Activated naive CD8-positive, alpha-beta T cell treated with anti-CD3 and anti-CD28 coated beads for 36 hours (primary cell): Measurements from ENCODE around the gene BIK. TPM values are rescaled to one million over a fixed set of nuclear protein-coding genes. Genes with fewer than 3 reads are reported as not detected.
A peak's percentile ranks its signal among the peaks of the same experiment; 100 is the strongest.

Source experiments
- DNase-seq: peaks from one replicate; pipeline ENCODE4 v3.0.0; 2021
- H3K27ac Mint-ChIP-seq: one replicate; pipeline ENCODE4 v1.8.0; 2022; ENCODE audit warnings: mild to moderate bottlenecking, moderate library complexity, mixed read lengths
- H3K27me3 Mint-ChIP-seq: one replicate; pipeline ENCODE4 v1.8.0; 2022; ENCODE audit warnings: mild to moderate bottlenecking, mixed read lengths
- H3K36me3 Mint-ChIP-seq: one replicate; pipeline ENCODE4 v1.8.0; 2021; ENCODE audit warnings: mild to moderate bottlenecking, mixed read lengths
- H3K4me1 Mint-ChIP-seq: one replicate; pipeline ENCODE4 v1.8.0; 2021; ENCODE audit warnings: mixed read lengths
- H3K4me3 Mint-ChIP-seq: one replicate; pipeline ENCODE4 v1.8.0; 2022; ENCODE audit warnings: mild to moderate bottlenecking, moderate library complexity, mixed read lengths
- H3K9me3 Mint-ChIP-seq: one replicate; pipeline ENCODE4 v1.8.0; 2022; ENCODE audit warnings: mixed read lengths
- total RNA-seq, 2 experiments: library from RNA; stranded (reverse); gene quantifications; one replicate each; pipeline ENCODE4 v1.2.3, GENCODE V29; 2021

Gene BIK
- total RNA-seq, 2 experiments from 2014 or later = 2.2 to 3.3 TPM

GRCh38 chr22:43118024-43118849, 7.7 kb downstream of the BIK start:
- H3K4me3 Mint-ChIP-seq = no peak overlapping the region
- H3K27ac Mint-ChIP-seq = no peak overlapping the region
- H3K27me3 Mint-ChIP-seq = no peaks in the 10 kb centered on the region
- DNase-seq = no peak
- H3K4me1 Mint-ChIP-seq = no peaks in the 10 kb centered on the region
- no peaks in the 10 kb centered on the region for H3K9me3 Mint-ChIP-seq
- no peaks in the 10 kb centered on the region for H3K36me3 Mint-ChIP-seq

GRCh38 chr22:43118953-43119458, 8.5 kb downstream of the BIK start:
- Mint-ChIP-seq H3K9me3 (no peaks in the 10 kb centered on the region), H3K27ac (no peak overlapping the region), H3K36me3 (no peaks in the 10 kb centered on the region), H3K4me3 (no peak overlapping the region), H3K4me1 (no peaks in the 10 kb centered on the region), H3K27me3 (no peaks in the 10 kb centered on the region)
- DNase-seq = no peak

DNA sequence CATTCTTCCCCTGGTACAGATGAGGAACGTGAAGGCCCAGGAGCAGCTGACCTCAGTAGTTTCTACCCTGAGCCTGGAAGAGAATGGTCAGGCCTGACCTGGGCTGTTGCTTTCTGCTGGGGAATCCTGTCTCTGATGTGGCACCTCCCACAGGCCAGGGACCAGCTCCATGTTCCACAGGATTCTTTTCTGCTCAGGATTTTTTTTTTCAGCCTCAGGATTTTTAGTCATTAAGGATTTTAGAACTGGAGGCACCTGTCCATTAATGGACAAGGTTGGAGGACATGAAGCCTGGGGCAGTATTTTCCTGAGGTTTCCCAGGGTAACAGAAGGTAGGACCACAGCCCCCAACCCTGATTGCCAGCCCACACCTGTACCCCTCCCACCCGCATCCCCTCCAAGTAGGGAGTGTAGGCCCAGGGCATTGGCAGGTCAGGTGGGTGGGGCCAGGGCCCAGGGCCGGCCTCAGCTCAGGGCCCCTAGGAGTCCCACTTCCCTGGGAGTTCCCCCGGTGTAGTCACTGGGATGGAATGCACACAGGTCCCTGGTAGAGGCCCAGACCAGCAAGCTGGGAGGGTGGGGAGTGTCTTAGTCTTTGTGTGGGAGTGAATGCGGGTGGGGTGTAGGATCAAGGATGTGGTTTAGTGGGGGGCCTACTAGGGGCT, 16.1 kb downstream of the BIK start:
- Mint-ChIP-seq H3K4me3 (no peak overlapping the region), H3K27me3 (no peaks in the 10 kb centered on the region), H3K9me3 (no peaks in the 10 kb centered on the region), H3K36me3 (no peaks in the 10 kb centered on the region), H3K27ac (no peak overlapping the region), H3K4me1 (peaks cover 8% of the 10 kb centered on the region)
- no peak for DNase-seq

DNA sequence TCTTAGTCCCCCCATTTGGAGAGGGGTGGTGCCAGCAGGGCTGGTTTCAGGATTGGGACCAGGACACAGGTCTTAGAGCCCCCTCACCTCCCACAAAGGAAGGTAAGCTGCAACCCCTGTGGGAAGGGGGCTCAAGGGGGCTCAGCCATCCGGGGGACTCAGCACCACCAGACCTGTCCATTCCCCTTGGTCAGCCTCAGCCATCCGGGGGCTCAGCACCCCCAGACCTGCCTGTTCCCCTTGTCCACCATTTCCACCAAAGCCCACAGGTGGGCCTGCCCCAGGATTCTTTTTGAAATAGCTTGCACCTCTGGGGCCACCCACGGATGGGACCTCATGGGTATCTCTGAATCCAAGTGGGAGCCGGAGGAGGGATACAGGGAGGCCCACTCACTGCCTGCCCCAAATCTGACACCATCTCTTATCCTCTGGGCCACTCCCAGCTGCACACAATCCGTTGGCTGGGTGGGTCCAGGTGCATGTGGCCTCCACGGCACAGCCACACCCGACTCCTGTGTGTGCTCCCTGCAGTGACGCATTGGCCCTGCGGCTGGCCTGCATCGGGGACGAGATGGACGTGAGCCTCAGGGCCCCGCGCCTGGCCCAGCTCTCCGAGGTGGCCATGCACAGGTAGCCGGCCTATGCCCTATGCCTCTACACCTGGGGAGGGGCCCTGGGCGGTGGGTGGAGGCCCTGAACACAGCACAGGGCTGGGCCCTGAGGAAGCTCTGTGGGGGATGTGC, 16.8 kb downstream of the BIK start:
- no peak overlapping the region for H3K4me3 Mint-ChIP-seq

GRCh38 chr22:43128116-43128515, 17.6 kb downstream of the BIK start:
- Mint-ChIP-seq H3K9me3 (no peaks in the 10 kb centered on the region), H3K27me3 (no peaks in the 10 kb centered on the region), H3K4me1 (peaks cover 8% of the 10 kb centered on the region), H3K27ac (peak overlapping the region; percentile 25), H3K4me3 (no peak overlapping the region), H3K36me3 (peaks cover 2% of the 10 kb centered on the region)
- no peak for DNase-seq

More for the DNA sequence above, 16.8 kb downstream of the BIK start:
- Mint-ChIP-seq H3K4me1 (peaks cover 8% of the 10 kb centered on the region), H3K9me3 (no peaks in the 10 kb centered on the region), H3K36me3 (peaks cover 2% of the 10 kb centered on the region), H3K27ac (no peak overlapping the region), H3K27me3 (no peaks in the 10 kb centered on the region)
- DNase-seq = no peak

- H3K27me3 Mint-ChIP-seq = no peaks in the 10 kb centered on the region
- no peak for DNase-seq
- H3K27ac Mint-ChIP-seq = no peak overlapping the region
These were observed 18.4 kb downstream of the BIK start for GRCh38 chr22:43128928-43129424.

GRCh38 chr22:43129426-43130425, 19.2 kb downstream of the BIK start:
- H3K9me3 Mint-ChIP-seq = no peaks in the 10 kb centered on the region
- H3K36me3 Mint-ChIP-seq = peaks cover 6% of the 10 kb centered on the region
- H3K27ac Mint-ChIP-seq = no peak overlapping the region
- H3K4me1 Mint-ChIP-seq = peaks cover 8% of the 10 kb centered on the region
- H3K27me3 Mint-ChIP-seq = no peaks in the 10 kb centered on the region
- H3K4me3 Mint-ChIP-seq = no peak overlapping the region
- DNase-seq = no peak

More at GRCh38 chr22:43128928-43129424, 18.4 kb downstream of the BIK start:
- Mint-ChIP-seq H3K4me1 (peaks cover 8% of the 10 kb centered on the region), H3K36me3 (peaks cover 5% of the 10 kb centered on the region), H3K9me3 (no peaks in the 10 kb centered on the region), H3K4me3 (no peak overlapping the region)

DNA sequence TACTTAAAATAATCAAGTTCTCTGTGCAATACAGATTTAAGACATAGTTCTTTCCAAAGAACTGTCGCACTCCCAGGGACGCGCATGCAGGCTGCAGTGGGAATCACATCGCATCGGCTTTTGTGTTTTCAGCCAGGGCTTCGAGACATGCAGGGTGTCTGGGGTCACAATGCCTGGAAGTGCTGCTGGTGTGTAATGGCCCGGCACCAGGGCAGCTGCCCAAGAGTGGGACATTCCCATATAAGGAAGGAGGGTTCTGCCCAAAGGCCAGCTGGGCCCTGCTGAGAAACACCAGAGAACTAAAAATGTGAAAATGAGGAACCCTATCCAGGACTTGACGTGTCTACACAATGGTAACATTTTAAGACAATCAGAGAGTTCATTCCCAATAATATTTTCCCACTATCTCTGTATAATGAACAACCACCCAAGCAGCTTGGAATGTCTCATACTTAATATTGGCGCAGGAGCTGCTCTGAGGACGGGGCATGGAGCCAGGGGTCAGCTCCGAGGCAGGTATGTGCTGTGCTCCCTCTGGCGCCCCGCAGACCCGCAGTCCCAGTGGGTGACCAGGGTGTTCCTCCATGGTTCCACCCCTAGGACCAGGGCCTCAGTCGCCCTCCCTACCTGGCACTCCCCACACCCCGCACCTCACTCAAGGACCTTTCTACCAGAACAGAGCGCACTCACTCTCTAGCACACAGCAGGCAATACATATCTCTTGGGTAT, 21.4 kb downstream of the BIK start:
- Mint-ChIP-seq H3K4me3 (no peak overlapping the region), H3K27ac (no peak overlapping the region), H3K27me3 (no peaks in the 10 kb centered on the region), H3K9me3 (no peaks in the 10 kb centered on the region), H3K4me1 (peaks cover 7% of the 10 kb centered on the region), H3K36me3 (peaks cover 13% of the 10 kb centered on the region)
- no peak for DNase-seq

GRCh38 chr22:43133401-43133800, 22.9 kb downstream of the BIK start:
- H3K36me3 Mint-ChIP-seq = peaks cover 19% of the 10 kb centered on the region
- no peak for DNase-seq
- no peaks in the 10 kb centered on the region for H3K27me3 Mint-ChIP-seq
- no peaks in the 10 kb centered on the region for H3K9me3 Mint-ChIP-seq
- H3K4me1 Mint-ChIP-seq = peaks cover 3% of the 10 kb centered on the region
- H3K4me3 Mint-ChIP-seq = no peak overlapping the region
- H3K27ac Mint-ChIP-seq = no peak overlapping the region

DNA sequence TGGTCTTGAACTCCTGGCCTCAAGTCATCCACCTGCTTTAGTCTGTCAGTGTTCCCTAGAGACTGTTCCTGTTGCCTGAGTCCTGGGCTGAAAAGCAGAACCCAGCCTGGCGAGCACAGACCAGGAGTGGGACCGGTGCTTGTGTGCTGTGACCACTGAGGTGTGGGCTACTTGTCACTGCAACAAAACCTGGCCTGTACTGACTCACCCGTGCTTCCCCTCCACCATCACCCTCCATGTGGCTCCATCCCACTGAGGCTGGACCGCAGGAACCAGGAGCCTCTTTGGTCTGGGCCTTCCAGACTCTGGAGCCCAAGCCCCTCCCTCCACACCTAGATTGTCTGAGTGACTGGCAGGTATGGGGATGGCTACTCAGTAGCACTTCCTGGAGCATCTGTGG, 24.0 kb downstream of the BIK start:
- H3K36me3 Mint-ChIP-seq = peaks cover 21% of the 10 kb centered on the region

GRCh38 chr22:43135565-43135964, 25.0 kb downstream of the BIK start:
- no peak overlapping the region for H3K27ac Mint-ChIP-seq
- no peaks in the 10 kb centered on the region for H3K9me3 Mint-ChIP-seq
- H3K27me3 Mint-ChIP-seq = no peaks in the 10 kb centered on the region
- H3K4me3 Mint-ChIP-seq = no peak overlapping the region
- peaks cover 21% of the 10 kb centered on the region for H3K36me3 Mint-ChIP-seq
- no peaks in the 10 kb centered on the region for H3K4me1 Mint-ChIP-seq
- no peak for DNase-seq

More for the DNA sequence above, 24.0 kb downstream of the BIK start:
- no peak for DNase-seq
- Mint-ChIP-seq H3K27me3 (no peaks in the 10 kb centered on the region), H3K4me3 (no peak overlapping the region), H3K4me1 (no peaks in the 10 kb centered on the region), H3K27ac (no peak overlapping the region), H3K9me3 (no peaks in the 10 kb centered on the region)

GRCh38 chr22:43136255-43136654, 25.7 kb downstream of the BIK start:
- Mint-ChIP-seq H3K27me3 (no peaks in the 10 kb centered on the region), H3K36me3 (peaks cover 26% of the 10 kb centered on the region), H3K4me1 (peaks cover 4% of the 10 kb centered on the region), H3K4me3 (no peak overlapping the region), H3K27ac (no peak overlapping the region), H3K9me3 (no peaks in the 10 kb centered on the region)
- DNase-seq = peak; percentile 43

- Mint-ChIP-seq H3K36me3 (peaks cover 27% of the 10 kb centered on the region), H3K9me3 (no peaks in the 10 kb centered on the region)
- no peak for DNase-seq
These were observed 26.3 kb downstream of the BIK start for GRCh38 chr22:43136801-43137200.

More at GRCh38 chr22:43136801-43137200, 26.3 kb downstream of the BIK start:
- H3K27me3 Mint-ChIP-seq = no peaks in the 10 kb centered on the region
- no peak overlapping the region for H3K4me3 Mint-ChIP-seq
- H3K4me1 Mint-ChIP-seq = peaks cover 7% of the 10 kb centered on the region
- H3K27ac Mint-ChIP-seq = no peak overlapping the region
